Skin of body (tissue), 3 donors: ENCODE data around the gene F8A3. TPM values are rescaled to one million over a fixed set of nuclear protein-coding genes. Genes with fewer than 3 reads are reported as not detected.
"Not testable (repeated sequence)": the region's sequence is repeated elsewhere in the genome, so short reads cannot be mapped to it uniquely, and the experiment has no call there.

ENCODE experiments used
- DNase-seq: peaks from one replicate; lab custom pipeline; 2025; lab: John Stamatoyannopoulos, UW
- small RNA-seq: library from RNA; depleted of rRNA; stranded (forward); fragments of <200 nt; gene quantifications from one replicate; pipeline ENCODE3, GENCODE V24; 2014; ENCODE audit warnings: low replicate concordance
- total RNA-seq: library from RNA; depleted of rRNA; stranded (reverse); fragments of >200 nt; gene quantifications from one replicate; pipeline ENCODE4 v1.2.3, GENCODE V29; 2014

The F8A3 gene
- 1.7 TPM for total RNA-seq

- DNase-seq: not testable (repeated sequence)
These were observed at the start of gene F8A3 for GRCh38 chrX:155458471-155458870. F8A3 (minus strand) TSS chrX:155458620; CDS start chrX:155458600, 20 bp downstream.

GRCh38 chrX:155505296-155505695, 46.9 kb upstream of the F8A3 start:
- DNase-seq: no peak

- not testable (repeated sequence) for DNase-seq
These were observed 36.7 kb upstream of the F8A3 start for GRCh38 chrX:155495134-155495533.

- DNase-seq: not testable (repeated sequence)
These were observed 33.0 kb upstream of the F8A3 start for GRCh38 chrX:155491421-155491820.

GRCh38 chrX:155477136-155477535, 18.7 kb upstream of the F8A3 start:
- not testable (repeated sequence) for DNase-seq

- DNase-seq: not testable (repeated sequence)
These were observed 8.0 kb upstream of the F8A3 start for GRCh38 chrX:155466269-155466938.

GRCh38 chrX:155460501-155460900, 2.1 kb upstream of the F8A3 start:
- not testable (repeated sequence) for DNase-seq

- DNase-seq: not testable (repeated sequence)
These were observed 516 bp downstream of the F8A3 start for GRCh38 chrX:155457761-155458447.

- DNase-seq: no peak
These were observed 17.3 kb downstream of the F8A3 start for GRCh38 chrX:155441097-155441496.

- DNase-seq: no peak
These were observed 22.7 kb downstream of the F8A3 start for GRCh38 chrX:155435744-155436112.

GRCh38 chrX:155434906-155435743, 23.3 kb downstream of the F8A3 start:
- DNase-seq: no peak

- no peak for DNase-seq
These were observed 40.7 kb downstream of the F8A3 start for GRCh38 chrX:155417769-155418168.

Small RNAs within 50 kb of the gene (small RNA-seq; reads per million reads assigned to genes)
- not detected for gene MIR1184-3

Other genes with a start within 250 kb of the F8A3 start
- 46.5 TPM for gene VBP1, start 242.2 kb downstream of the F8A3 start, total RNA-seq
- 0.30 TPM for gene RAB39B, start 194.1 kb downstream of the F8A3 start, total RNA-seq
- gene CLIC2, start 124.0 kb downstream of the F8A3 start, total RNA-seq: 11.0 TPM
- gene F8A2, start 76.5 kb downstream of the F8A3 start, total RNA-seq: not detected
- gene SPRY3, start 154.0 kb upstream of the F8A3 start, total RNA-seq: 0.79 TPM
- gene TMLHE, start 154.3 kb upstream of the F8A3 start, total RNA-seq: 21.7 TPM